HuH-7.5 (cell line): ENCODE results near the gene MACROH2A2.
A peak's percentile ranks its signal among the peaks of the same experiment; 100 is the strongest.

Experiments used
- DNase-seq: peaks from one replicate; pipeline ENCODE4 v3.0.0; 2011; ENCODE audit warnings: low spot score

Gene MACROH2A2

GRCh38 chr10:70130878-70131559 lies 78.4 kb downstream of the MACROH2A2 start:
- DNase-seq, result peak; percentile 25

GRCh38 chr10:70131560-70131937 lies 78.9 kb downstream of the MACROH2A2 start:
- no peak for DNase-seq

GRCh38 chr10:70132098-70133029 lies 79.7 kb downstream of the MACROH2A2 start, which contains the start of gene AIFM2:
TSS of gene AIFM2 (minus strand) at chr10:70132825. CDS start at chr10:70124084, 8,741 bp downstream.
- peak; percentile 78 for DNase-seq

GRCh38 chr10:70135046-70135445 lies 82.4 kb downstream of the MACROH2A2 start:
- DNase-seq, result no peak

- no peak for DNase-seq
Observed at GRCh38 chr10:70135684-70136083, 83.0 kb downstream of the MACROH2A2 start.

GRCh38 chr10:70137135-70137534 lies 84.5 kb downstream of the MACROH2A2 start:
- DNase-seq, result no peak

GRCh38 chr10:70137927-70138883 lies 85.6 kb downstream of the MACROH2A2 start:
- no peak for DNase-seq

GRCh38 chr10:70139151-70139996 lies 86.7 kb downstream of the MACROH2A2 start:
- no peak for DNase-seq

GRCh38 chr10:70139997-70140250 lies 87.3 kb downstream of the MACROH2A2 start:
- DNase-seq, result no peak

GRCh38 chr10:70140297-70140696 lies 87.7 kb downstream of the MACROH2A2 start:
- no peak for DNase-seq

- DNase-seq, result no peak
Observed at GRCh38 chr10:70142555-70142954, 89.9 kb downstream of the MACROH2A2 start.

GRCh38 chr10:70144372-70145110 lies 91.9 kb downstream of the MACROH2A2 start:
- DNase-seq, result no peak

- peak; percentile 21 for DNase-seq
Observed at GRCh38 chr10:70145166-70145665, 92.6 kb downstream of the MACROH2A2 start.

- peak; percentile 43 for DNase-seq
Observed at GRCh38 chr10:70145666-70146488, 93.2 kb downstream of the MACROH2A2 start.

GRCh38 chr10:70146489-70147258 lies 94.0 kb downstream of the MACROH2A2 start, which contains the start of gene TYSND1:
TSS of gene TYSND1 (minus strand) at chr10:70146700. CDS start at chr10:70146586, 114 bp downstream.
- peak; percentile 97 for DNase-seq

- no peak for DNase-seq
Observed at GRCh38 chr10:70147259-70147625, 94.6 kb downstream of the MACROH2A2 start.

GRCh38 chr10:70148516-70148915 lies 95.9 kb downstream of the MACROH2A2 start:
- DNase-seq, result no peak

- DNase-seq, result no peak
Observed at GRCh38 chr10:70155255-70155838, 102.7 kb downstream of the MACROH2A2 start.
